GM21526 (cell line): ENCODE data around the gene HELB.
A peak's percentile ranks its signal among the peaks of the same experiment; 100 is the strongest.

Experiments
- ATAC-seq: cut with Tn5 transposase; IDR thresholded peaks from one replicate; pipeline ENCODE4 v1.9.1; 2021; ENCODE audit warnings: moderate library complexity; ENCODE audit not compliant: unreplicated experiment, low FRiP score

HELB gene

GRCh38 chr12:66297923-66298322, 4.4 kb upstream of the HELB start:
- no peak for ATAC-seq

- ATAC-seq: no peak
Observed at GRCh38 chr12:66302827-66303169, 505 bp downstream of the HELB start.

- peak; percentile 39 for ATAC-seq
Observed at GRCh38 chr12:66303316-66303804, 1.1 kb downstream of the HELB start.

GRCh38 chr12:66304296-66304900, 2.1 kb downstream of the HELB start:
- no peak for ATAC-seq

GRCh38 chr12:66309606-66310005, 7.3 kb downstream of the HELB start:
- no peak for ATAC-seq

GRCh38 chr12:66312189-66312588, 9.9 kb downstream of the HELB start:
- no peak for ATAC-seq

GRCh38 chr12:66314278-66314677, 12.0 kb downstream of the HELB start:
- no peak for ATAC-seq

GRCh38 chr12:66319266-66319954, 17.1 kb downstream of the HELB start:
- ATAC-seq: no peak

GRCh38 chr12:66320996-66321395, 18.7 kb downstream of the HELB start:
- no peak for ATAC-seq

GRCh38 chr12:66321435-66321834, 19.1 kb downstream of the HELB start:
- ATAC-seq: no peak

GRCh38 chr12:66323017-66323416, 20.7 kb downstream of the HELB start:
- no peak for ATAC-seq

- ATAC-seq: no peak
Observed at GRCh38 chr12:66329941-66330340, 27.6 kb downstream of the HELB start.

GRCh38 chr12:66331016-66331415, 28.7 kb downstream of the HELB start:
- no peak for ATAC-seq

- no peak for ATAC-seq
Observed at GRCh38 chr12:66331814-66332213, 29.5 kb downstream of the HELB start.

GRCh38 chr12:66335746-66336145, 33.5 kb downstream of the HELB start:
- no peak for ATAC-seq

- no peak for ATAC-seq
Observed at GRCh38 chr12:66337381-66338010, 35.2 kb downstream of the HELB start.

GRCh38 chr12:66340131-66340530, 37.8 kb downstream of the HELB start:
- no peak for ATAC-seq

- ATAC-seq: no peak
Observed at GRCh38 chr12:66341126-66341525, 38.8 kb downstream of the HELB start.

- ATAC-seq: no peak
Observed at GRCh38 chr12:66345212-66345611, 42.9 kb downstream of the HELB start.

- no peak for ATAC-seq
Observed at GRCh38 chr12:66345956-66346355, 43.7 kb downstream of the HELB start.

GRCh38 chr12:66351301-66351700, 49.0 kb downstream of the HELB start:
- ATAC-seq: no peak

- ATAC-seq: no peak
Observed at GRCh38 chr12:66352197-66352596, 49.9 kb downstream of the HELB start.
